Small intestine (tissue), 7 donors: ENCODE measurements around the gene LHFPL2. TPM values are rescaled to one million over a fixed set of nuclear protein-coding genes. Genes with fewer than 3 reads are reported as not detected.
"Not testable (repeated sequence)": the region's sequence is repeated elsewhere in the genome, so short reads cannot be mapped to it uniquely, and the experiment has no call there.

Experiments
- DNase-seq, 2 donors: peaks; one replicate each; pipeline versions ENCODE4 v3.0.0 to v3.0.0-alpha.2; 2013
- FAIRE-seq: peaks from 2 replicates; lab custom pipeline; 2012; peaks lifted over from hg19 to GRCh38; lab: Jason Lieb, UNC
- H3K27ac ChIP-seq, 3 donors: one replicate each; pipeline ENCODE4 v1.5.1; 2013; ENCODE audit warnings: low read length in 2 of 3, mild to moderate bottlenecking in 2 of 3, control low read depth in 1 of 3, inconsistent platforms in 1 of 3, low read depth in 1 of 3, moderate library complexity in 1 of 3
- H3K27me3 ChIP-seq, 3 donors: one replicate each; pipeline ENCODE4 v1.6.1; 2013; ENCODE audit warnings: low read length in 3 of 3, inconsistent platforms in 1 of 3; ENCODE audit not compliant: control insufficient read depth in 3 of 3, insufficient read depth in 3 of 3
- H3K36me3 ChIP-seq, 3 donors: one replicate each; pipeline ENCODE4 v1.6.1; 2013; ENCODE audit warnings: low read length in 3 of 3, inconsistent platforms in 1 of 3, low read depth in 1 of 3, mild to moderate bottlenecking in 1 of 3, moderate library complexity in 1 of 3; ENCODE audit not compliant: control insufficient read depth in 3 of 3, insufficient read depth in 2 of 3
- H3K4me1 ChIP-seq, 3 donors: one replicate each; pipeline ENCODE4 v1.6.1; 2013; ENCODE audit warnings: low read length in 2 of 3, inconsistent platforms in 1 of 3, low read depth in 1 of 3, mild to moderate bottlenecking in 1 of 3, moderate library complexity in 1 of 3; ENCODE audit not compliant: control insufficient read depth in 3 of 3, insufficient read depth in 2 of 3
- H3K4me3 ChIP-seq, 3 donors: one replicate each; pipeline ENCODE4 v1.5.1; 2013; ENCODE audit warnings: low read length in 3 of 3, control low read depth in 1 of 3, inconsistent platforms in 1 of 3, low read depth in 1 of 3, mild to moderate bottlenecking in 1 of 3, moderate library complexity in 1 of 3
- H3K9me3 ChIP-seq, 2 donors: one replicate each; pipeline ENCODE4 v1.6.1; 2013; ENCODE audit warnings: low read depth in 1 of 2, low read length in 1 of 2; ENCODE audit not compliant: control insufficient read depth in 2 of 2, insufficient read depth in 1 of 2
- WGBS, 3 donors: extraction: QIAGEN DNeasy Blood & Tissue Kit; methylation state at CpG; one replicate each; pipeline ENCODE4 v1.1.7; 2013; 5-methylcytosine and 5-hydroxymethylcytosine counted together
- polyA plus RNA-seq, 4 donors: library from polyadenylated mRNA; stranded (reverse) in 3 of 4; unstranded in 1 of 4; fragments of 200-250 nt in 3 of 4; fragments of 120-200 nt in 1 of 4; gene quantifications; one replicate each; pipeline versions ENCODE4 v1.2.1 to v1.2.3, GENCODE V29; 2013
- donor health status: healthy with polysubstance abuse.
- donor health status: control.
- donor health status: control.
- donor health status: Bipolar disorder and iron deficiency.
- donor health status: healthy.

Gene LHFPL2
- polyA plus RNA-seq, 4 donors: 8.9 to 38.3 (median 13.0) TPM

- no peak for DNase-seq
- peaks cover 0 to 11% (median 0%) of the 10 kb centered on the region in 3 donors for H3K4me1 ChIP-seq
- no peak overlapping the region for H3K27ac ChIP-seq
- no peaks in the 10 kb centered on the region for H3K27me3 ChIP-seq
- no peak overlapping the region for H3K4me3 ChIP-seq
- peaks cover 0 to 4% of the 10 kb centered on the region in 2 donors for H3K9me3 ChIP-seq
- no peaks in the 10 kb centered on the region for H3K36me3 ChIP-seq
- no peak for FAIRE-seq
- 96 to 100% (median 98%) methylated on average over 3 of the region's 3 CpGs for WGBS, 3 donors
These were observed 41.1 kb upstream of the LHFPL2 start for GRCh38 chr5:78689540-78690252.

GRCh38 chr5:78687514-78687913, 38.9 kb upstream of the LHFPL2 start:
- not testable (repeated sequence) for H3K27ac ChIP-seq, DNase-seq, H3K4me3 ChIP-seq, FAIRE-seq, H3K36me3 ChIP-seq, H3K9me3 ChIP-seq, H3K27me3 ChIP-seq
- peaks cover 0 to 11% (median 0%) of the 10 kb centered on the region in 3 donors for H3K4me1 ChIP-seq
- WGBS, 3 donors: 77 to 98% (median 93%) methylated on average over 4 of the region's 4 CpGs

- not testable (repeated sequence) for FAIRE-seq, DNase-seq, H3K4me3 ChIP-seq, H3K4me1 ChIP-seq, H3K27ac ChIP-seq, H3K36me3 ChIP-seq, H3K27me3 ChIP-seq, H3K9me3 ChIP-seq
- 95 to 98% (median 96%) methylated on average over 5 of the region's 5 CpGs for WGBS, 3 donors
These were observed 35.3 kb upstream of the LHFPL2 start for GRCh38 chr5:78683905-78684304.

GRCh38 chr5:78679905-78680304, 31.3 kb upstream of the LHFPL2 start:
- peaks cover 0 to 23% (median 7%) of the 10 kb centered on the region in 3 donors for H3K4me1 ChIP-seq

GRCh38 chr5:78677777-78678668, 29.5 kb upstream of the LHFPL2 start:
- peak overlapping the region; percentile 16 to 54 (median 21) for H3K27ac ChIP-seq
- H3K4me3 ChIP-seq: no peak overlapping the region
- peaks cover 0 to 23% (median 7%) of the 10 kb centered on the region in 3 donors for H3K4me1 ChIP-seq
- 56 to 78% (median 71%) methylated on average over 6 of the region's 6 CpGs for WGBS, 3 donors
- DNase-seq: no peak
- H3K36me3 ChIP-seq: peaks cover 0 to 3% (median 0%) of the 10 kb centered on the region in 3 donors
- FAIRE-seq: no peak
- peaks cover 0 to 2% of the 10 kb centered on the region in 2 donors for H3K9me3 ChIP-seq
- H3K27me3 ChIP-seq: no peaks in the 10 kb centered on the region

More at GRCh38 chr5:78679905-78680304, 31.3 kb upstream of the LHFPL2 start:
- Histone ChIP-seq H3K27me3 (no peaks in the 10 kb centered on the region), H3K4me3 (no peak overlapping the region), H3K27ac (no peak overlapping the region), H3K9me3 (peaks cover 0 to 2% of the 10 kb centered on the region in 2 donors), H3K36me3 (peaks cover 0 to 3% (median 0%) of the 10 kb centered on the region in 3 donors)
- DNase-seq (no peak), FAIRE-seq (peak; percentile 64)
- 94 to 96% (median 96%) methylated on average over 5 of the region's 5 CpGs for WGBS, 3 donors

- 15 to 64% (median 33%) methylated on average over 6 of the region's 6 CpGs for WGBS, 3 donors
These were observed 27.6 kb upstream of the LHFPL2 start for GRCh38 chr5:78675956-78676730.

GRCh38 chr5:78673827-78674226, 25.3 kb upstream of the LHFPL2 start:
- not testable (repeated sequence) for H3K27ac ChIP-seq, H3K36me3 ChIP-seq, DNase-seq, H3K9me3 ChIP-seq, H3K27me3 ChIP-seq, FAIRE-seq, H3K4me3 ChIP-seq
- peaks cover 0 to 39% (median 7%) of the 10 kb centered on the region in 3 donors for H3K4me1 ChIP-seq

More at GRCh38 chr5:78675956-78676730, 27.6 kb upstream of the LHFPL2 start:
- FAIRE-seq (no peak), DNase-seq (peak; percentile 78 to 94)
- Histone ChIP-seq H3K27ac (peak overlapping the region; percentile 59 to 78 (median 64)), H3K9me3 (no peaks in the 10 kb centered on the region), H3K27me3 (no peaks in the 10 kb centered on the region), H3K4me3 (no peak overlapping the region), H3K4me1 (peaks cover 0 to 35% (median 7%) of the 10 kb centered on the region in 3 donors), H3K36me3 (peaks cover 0 to 3% (median 0%) of the 10 kb centered on the region in 3 donors)

GRCh38 chr5:78672154-78672553, 23.6 kb upstream of the LHFPL2 start:
- no peaks in the 10 kb centered on the region for H3K9me3 ChIP-seq
- 27 to 63% (median 43%) methylated on average over 2 of the region's 2 CpGs for WGBS, 3 donors
- DNase-seq: no peak
- no peaks in the 10 kb centered on the region for H3K27me3 ChIP-seq
- no peak for FAIRE-seq
- peaks cover 0 to 34% (median 7%) of the 10 kb centered on the region in 3 donors for H3K4me1 ChIP-seq
- H3K36me3 ChIP-seq: peaks cover 0 to 3% (median 0%) of the 10 kb centered on the region in 3 donors
- peak overlapping the region in 1 of 3 donors; percentile 38 for H3K27ac ChIP-seq
- no peak overlapping the region for H3K4me3 ChIP-seq
